HepG2 (cell line): ENCODE measurements around the gene RGS8. TPM values are rescaled to one million over a fixed set of nuclear protein-coding genes. Genes with fewer than 3 reads are reported as not detected.

ENCODE experiments used
- ATAC-seq: fragments of 200-7000 bp; cut with Tn5 transposase; 3 replicates; pipeline ENCODE4 v1.9.1; 2020; ENCODE audit warnings: mild to moderate bottlenecking, moderate library complexity
- BruUV-seq: library from RNA; stranded (reverse); fragments of 400-500 nt; replicated peaks from 2 replicates; lab custom pipeline; 2021; lab: Mats Ljungman, UMichigan
- CTCF ChIA-PET: fragments of 300-600 bp; formaldehyde crosslinking; extraction: SDS; loops from one replicate; lab custom pipeline; 2021; ENCODE audit warnings: low total read pairs, inconsistent platforms, low intra/inter-chr PET ratio; lab: Yijun Ruan, JAX
- POLR2A ChIA-PET: fragments of 350-600 bp; sonication (Branson Sonifier 250); formaldehyde crosslinking; loops from one replicate; lab custom pipeline; 2020; ENCODE audit warnings: antibody characterized with exemption, inconsistent platforms; lab: Yijun Ruan, JAX
- DNase-seq: peaks from one replicate; pipeline ENCODE4 v3.0.0-alpha.2; 2015; ENCODE audit warnings: low spot score
- FAIRE-seq: peaks from 3 replicates; lab custom pipeline; 2011; peaks lifted over from hg19 to GRCh38; lab: Jason Lieb, UNC
- H2AFZ ChIP-seq: one replicate; pipeline ENCODE4 v1.6.1; 2011; ENCODE audit warnings: low read length, inconsistent platforms
- H3K27ac ChIP-seq: fragments of 300-600 bp; 3 replicates; pipeline ENCODE4 v1.8.0; 2011; ENCODE audit warnings: mixed run types, mild to moderate bottlenecking, mixed read lengths, low read length, inconsistent platforms; ENCODE audit not compliant: insufficient read depth; ENCODE audit errors: extremely low read length
- H3K27me3 ChIP-seq, 2 experiments: fragments of 200-600 bp in 1 of 2; 2 replicates in 1 of 2; 3 replicates in 1 of 2; pipeline versions ENCODE4 v1.6.0 to v1.8.0; 2011; ENCODE audit warnings: low read length in 2 of 2, mild to moderate bottlenecking in 2 of 2, moderate library complexity in 2 of 2, inconsistent platforms in 1 of 2; ENCODE audit not compliant: insufficient read depth in 2 of 2, control insufficient read depth in 1 of 2
- H3K36me3 ChIP-seq, 2 experiments: fragments of 200-600 bp in 1 of 2; replicated peaks in 1 of 2; 2 replicates in 1 of 2; 3 replicates in 1 of 2; pipeline versions ENCODE4 v1.5.1 to v1.8.0; 2011; ENCODE audit warnings: low read length in 2 of 2, inconsistent platforms in 1 of 2; ENCODE audit not compliant: insufficient read depth in 2 of 2, control insufficient read depth in 1 of 2
- H3K4me1 ChIP-seq: 2 replicates; pipeline ENCODE4 v1.5.1; 2012; ENCODE audit warnings: low read length, inconsistent platforms; ENCODE audit not compliant: insufficient read depth
- H3K4me2 ChIP-seq: 2 replicates; pipeline ENCODE4 v1.6.0; 2011; ENCODE audit warnings: low read depth, low read length, inconsistent platforms
- H3K4me3 ChIP-seq, 3 experiments: fragments of 200-600 bp in 1 of 3; sonication (generic), shearing (Covaris generic) in 1 of 3; replicated peaks in 1 of 3; 2 replicates each; pipeline ENCODE4 v1.5.1; 2011 to 2016; ENCODE audit warnings: low read length in 3 of 3, inconsistent platforms in 2 of 3, low read depth in 2 of 3, mild to moderate bottlenecking in 2 of 3, control low read depth in 1 of 3, mixed read lengths in 1 of 3; ENCODE audit not compliant: insufficient read depth in 1 of 3
- H3K79me2 ChIP-seq: one replicate; pipeline ENCODE4 v1.6.1; 2011; ENCODE audit warnings: low read length, inconsistent platforms; ENCODE audit not compliant: insufficient read depth
- H3K9ac ChIP-seq: 2 replicates; pipeline ENCODE4 v1.6.0; 2011; ENCODE audit warnings: mild to moderate bottlenecking, low read depth, low read length, inconsistent platforms; ENCODE audit not compliant: insufficient read depth
- H3K9me3 ChIP-seq: 2 replicates; pipeline ENCODE4 v1.5.1; 2012; ENCODE audit warnings: mild to moderate bottlenecking, low read length
- H4K20me1 ChIP-seq: 2 replicates; pipeline ENCODE4 v1.6.0; 2011; ENCODE audit warnings: inconsistent platforms, mild to moderate bottlenecking, low read length, moderate library complexity; ENCODE audit not compliant: insufficient read depth
- CEBPG ChIP-seq: IDR thresholded peaks from 2 replicates; pipeline ENCODE4 v1.6.1; 2016
- FOSL2 ChIP-seq: sonication (generic); formaldehyde crosslinking; IDR thresholded peaks from 2 replicates; pipeline ENCODE4 v1.4.0; 2020; ENCODE audit warnings: missing genetic modification reagents
- HIVEP1 ChIP-seq: sonication (generic); formaldehyde crosslinking; IDR thresholded peaks from 2 replicates; pipeline ENCODE4 v1.4.0; 2020; ENCODE audit warnings: mild to moderate bottlenecking, missing genetic modification reagents
- HNRNPH1 ChIP-seq: fragments of 200-400 bp; formaldehyde crosslinking; optimal IDR thresholded peaks from 2 replicates; pipeline ENCODE3; 2017; ENCODE audit warnings: mild to moderate bottlenecking, low read depth, low read length
- KDM5A ChIP-seq: fragments of 200-600 bp; sonication (generic); IDR thresholded peaks from 2 replicates; pipeline ENCODE4 v1.7.0; 2018; ENCODE audit warnings: antibody characterized with exemption, mild to moderate bottlenecking, low read length, borderline replicate concordance
- MED13 ChIP-seq: sonication (generic); formaldehyde crosslinking; IDR thresholded peaks from 2 replicates; pipeline ENCODE4 v1.5.0; 2020; ENCODE audit warnings: missing genetic modification reagents
- NCOA2 ChIP-seq: sonication (generic); formaldehyde crosslinking; IDR thresholded peaks from 2 replicates; pipeline ENCODE4 v1.8.0; 2022; ENCODE audit warnings: inconsistent platforms
- PTBP1 ChIP-seq: fragments of 200-400 bp; formaldehyde crosslinking; IDR thresholded peaks from 2 replicates; pipeline ENCODE4 v1.6.1; 2018; ENCODE audit warnings: low read length, low read depth; ENCODE audit not compliant: poor library complexity, severe bottlenecking
- STAG1 ChIP-seq: sonication (generic); formaldehyde crosslinking; IDR thresholded peaks from 2 replicates; pipeline ENCODE4 v1.4.0; 2020; ENCODE audit warnings: missing genetic modification reagents
- TRIM24 ChIP-seq: sonication (generic); formaldehyde crosslinking; IDR thresholded peaks from 2 replicates; pipeline ENCODE4 v1.8.0; 2022; ENCODE audit warnings: mild to moderate bottlenecking, missing genetic modification reagents
- ZMYM4 ChIP-seq: sonication (generic); formaldehyde crosslinking; IDR thresholded peaks from 2 replicates; pipeline ENCODE4 v1.8.1; 2023; ENCODE audit warnings: mild to moderate bottlenecking, missing genetic modification reagents
- ZNF224 ChIP-seq: sonication (generic); formaldehyde crosslinking; IDR thresholded peaks from 2 replicates; pipeline ENCODE4 v1.5.0; 2020; ENCODE audit warnings: mild to moderate bottlenecking, missing genetic modification reagents
- ZNF543 ChIP-seq: sonication (generic); formaldehyde crosslinking; IDR thresholded peaks from 2 replicates; pipeline ENCODE4 v1.4.0; 2020; ENCODE audit warnings: mild to moderate bottlenecking, missing genetic modification reagents
- ZNF550 ChIP-seq: sonication (generic); formaldehyde crosslinking; IDR thresholded peaks from 2 replicates; pipeline ENCODE4 v1.4.0; 2020; ENCODE audit warnings: mild to moderate bottlenecking, missing genetic modification reagents, borderline replicate concordance
- ZSCAN5A ChIP-seq: sonication (generic); formaldehyde crosslinking; IDR thresholded peaks from 2 replicates; pipeline ENCODE4 v1.8.0; 2022; ENCODE audit warnings: mild to moderate bottlenecking, missing genetic modification reagents, borderline replicate concordance
- WGBS: methylation state at CpG from one replicate; pipeline ENCODE4 v1.1.6; 2017; ENCODE audit warnings: low lambda C conversion rate; 5-methylcytosine and 5-hydroxymethylcytosine counted together
- in situ Hi-C: cut with HindIII; loops from 2 replicates; pipeline ENCODE4 v1.10.0; 2017; ENCODE audit warnings: low pct_unique_long_range_greater_than_20kb; ENCODE audit not compliant: extremely low pct_ligation_motif_present
- intact Hi-C: fragments of 100-400 bp; cut with micrococcal nuclease; formaldehyde crosslinking; loops from one replicate; pipeline ENCODE4 v1.10.0; 2022; ENCODE audit not compliant: unreplicated experiment
- polyA plus RNA-seq, 8 experiments: library from polyadenylated mRNA; depleted of rRNA in 3 of 8; stranded (reverse) in 7 of 8; unstranded in 1 of 8; fragments of >200 nt; fragmentation: Illumina TruSeq in 4 of 8; extraction: Trizol in 4 of 8; gene quantifications; 2 replicates each; pipeline versions ENCODE4 v1.2.1 to v1.2.3, GENCODE V29; 2011 to 2016; ENCODE audit warnings: low read depth in 4 of 8, missing spikeins in 1 of 8, mixed read lengths in 1 of 8; ENCODE audit not compliant: insufficient read depth in 1 of 8
- total RNA-seq, 5 experiments: library from RNA; depleted of rRNA; stranded (reverse); fragments of >200 nt; fragmentation: Illumina TruSeq; extraction: Trizol; gene quantifications; 2 replicates each; pipeline ENCODE4 v1.2.3, GENCODE V29; 2016; ENCODE audit warnings: low read depth in 1 of 5
- TF ChIP-seq, protein P1 (sequence below): sonication (generic); formaldehyde crosslinking; IDR thresholded peaks from 2 replicates; pipeline ENCODE4 v1.4.0; 2020; ENCODE audit warnings: missing genetic modification reagents, low read depth, mild to moderate bottlenecking, borderline replicate concordance
- TF ChIP-seq, protein P2 (sequence below): sonication (generic); formaldehyde crosslinking; IDR thresholded peaks from 2 replicates; pipeline ENCODE4 v1.8.1; 2023; ENCODE audit warnings: missing genetic modification reagents, mild to moderate bottlenecking, borderline replicate concordance

Gene RGS8
- total and polyA plus RNA-seq, 2 of the 13 experiments (the other 11 are each of a cell fraction or from before 2014, with no cell fraction given): not detected

DNA sequence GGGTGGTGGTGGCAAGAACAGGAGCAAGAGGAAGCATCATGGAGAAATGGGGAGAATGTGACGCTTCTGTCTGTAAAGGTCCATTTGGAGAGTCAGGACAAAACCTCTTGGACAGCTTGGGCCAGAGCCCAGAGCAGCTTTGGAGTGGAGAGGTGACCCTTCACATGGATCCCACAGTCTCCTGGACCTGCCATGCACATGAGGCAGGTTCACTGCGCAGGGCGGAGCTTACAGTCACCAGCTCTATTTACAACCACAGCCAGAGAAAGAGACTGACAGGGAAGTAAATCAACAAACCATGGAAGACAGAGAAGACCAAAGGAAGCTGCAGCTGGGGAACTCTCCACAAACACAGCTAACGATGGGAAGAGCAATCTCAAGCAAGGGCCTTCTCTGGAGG lies 828 bp upstream of the RGS8 start:
- no peak overlapping the region for H2AFZ ChIP-seq
- peaks cover 0 to 7% of the 10 kb centered on the region in 2 experiments; a peak in 2 of 5 replicates for H3K27me3 ChIP-seq
- H3K27ac ChIP-seq: no peak overlapping the region
- intact Hi-C loops (no loop called here), in situ Hi-C loops (no loop called here)
- no peak for TF ChIP-seq HIVEP1
- no peak for TF ChIP-seq ZSCAN5A (CRISPR knock-in tag)
- TF ChIP-seq KDM5A: no peak
- no peak for TF ChIP-seq ZNF224 (CRISPR knock-in tag)
- TF ChIP-seq FOSL2: no peak
- TF ChIP-seq ZNF550 (CRISPR knock-in tag): no peak
- TF ChIP-seq PTBP1: no peak
- TF ChIP-seq, protein P1, sequence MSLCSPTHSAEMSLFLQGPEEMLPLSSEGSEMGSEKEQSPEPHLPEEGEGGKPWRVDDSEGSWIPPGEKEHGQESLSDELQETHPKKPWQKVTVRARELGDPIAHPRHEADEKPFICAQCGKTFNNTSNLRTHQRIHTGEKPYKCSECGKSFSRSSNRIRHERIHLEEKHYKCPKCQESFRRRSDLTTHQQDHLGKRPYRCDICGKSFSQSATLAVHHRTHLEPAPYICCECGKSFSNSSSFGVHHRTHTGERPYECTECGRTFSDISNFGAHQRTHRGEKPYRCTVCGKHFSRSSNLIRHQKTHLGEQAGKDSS (CRISPR knock-in tag): no peak
- TF ChIP-seq ZNF543 (CRISPR knock-in tag): no peak
- TF ChIP-seq NCOA2 (CRISPR knock-in tag): no peak
- TF ChIP-seq TRIM24 (CRISPR knock-in tag): no peak
- TF ChIP-seq CEBPG: no peak
- TF ChIP-seq HNRNPH1: no peak
- TF ChIP-seq, protein P2, sequence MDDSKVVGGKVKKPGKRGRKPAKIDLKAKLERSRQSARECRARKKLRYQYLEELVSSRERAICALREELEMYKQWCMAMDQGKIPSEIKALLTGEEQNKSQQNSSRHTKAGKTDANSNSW (CRISPR knock-in tag): no peak
- TF ChIP-seq ZMYM4 (CRISPR knock-in tag): no peak
- no peak for TF ChIP-seq STAG1 (CRISPR knock-in tag)
- TF ChIP-seq MED13 (CRISPR knock-in tag): no peak
- DNase-seq (no peak), ATAC-seq (no peak), FAIRE-seq (no peak)
- no peak overlapping the region for H3K9ac ChIP-seq
- no TSS peak for BruUV-seq
- H4K20me1 ChIP-seq: no peaks in the 10 kb centered on the region; the same call in 1 of the 2 replicates
- CTCF ChIA-PET: no interaction called here
- H3K9me3 ChIP-seq: no peaks in the 10 kb centered on the region
- WGBS: 43% methylated on average over 4 of the region's 4 CpGs
- H3K79me2 ChIP-seq: no peaks in the 10 kb centered on the region
- no peak overlapping the region for H3K4me3 ChIP-seq
- POLR2A ChIA-PET: no interaction called here
- H3K4me2 ChIP-seq: no peak overlapping the region
- H3K4me1 ChIP-seq: no peaks in the 10 kb centered on the region
- H3K36me3 ChIP-seq: no peaks in the 10 kb centered on the region
